Sigmoid colon (tissue), 7 donors: ENCODE results near the gene MBD4. TPM values are rescaled to one million over a fixed set of nuclear protein-coding genes. Genes with fewer than 3 reads are reported as not detected.

Experiments
- DNase-seq: peaks from one replicate; pipeline ENCODE4 v3.0.0-alpha.2; 2019
- H3K27ac ChIP-seq, 4 donors: fragments of 200-600 bp; sonication (generic); one replicate each; pipeline ENCODE4 v1.5.1; 2016 to 2019; ENCODE audit warnings: mild to moderate bottlenecking in 1 of 4
- H3K27me3 ChIP-seq, 3 donors: fragments of 200-600 bp; sonication (generic); one replicate each; pipeline ENCODE4 v1.5.1; 2019; ENCODE audit warnings: mild to moderate bottlenecking in 1 of 3
- H3K36me3 ChIP-seq, 4 donors: fragments of 200-600 bp; sonication (generic); one replicate each; pipeline ENCODE4 v1.5.1; 2016 to 2019
- H3K4me1 ChIP-seq, 4 donors: fragments of 200-600 bp; sonication (generic); one replicate each; pipeline ENCODE4 v1.5.1; 2017 to 2019
- H3K4me3 ChIP-seq, 4 donors: fragments of 200-600 bp; sonication (generic); one replicate each; pipeline ENCODE4 v1.5.1; 2017 to 2019; ENCODE audit warnings: mild to moderate bottlenecking in 2 of 4, moderate library complexity in 1 of 4
- H3K9me3 ChIP-seq, 4 donors: fragments of 200-600 bp in 3 of 4; sonication (generic) in 3 of 4; one replicate each; pipeline versions ENCODE4 v1.5.1 to v1.6.1; 2013 to 2019
- CTCF ChIP-seq, 4 experiments: fragments of 450-650 bp in 3 of 4; fragments of 200-600 bp in 1 of 4; IDR thresholded peaks; one replicate each; pipeline ENCODE4 v1.5.1; 2016 to 2019; ENCODE audit warnings: antibody characterized with exemption in 4 of 4, mild to moderate bottlenecking in 3 of 4, moderate library complexity in 2 of 4
- EP300 ChIP-seq, 4 donors: sonication (generic); formaldehyde crosslinking; IDR thresholded peaks; one replicate each; pipeline ENCODE4 v1.6.1; 2017; ENCODE audit warnings: antibody characterized with exemption in 4 of 4
- POLR2A ChIP-seq, 2 donors: fragments of 450-650 bp; IDR thresholded peaks; one replicate each; pipeline ENCODE4 v1.6.1; 2016; ENCODE audit warnings: antibody characterized with exemption in 2 of 2, mild to moderate bottlenecking in 2 of 2, moderate library complexity in 2 of 2
- POLR2AphosphoS5 ChIP-seq, 4 donors: sonication (generic); formaldehyde crosslinking; IDR thresholded peaks; one replicate each; pipeline ENCODE4 v1.6.1; 2017; ENCODE audit warnings: antibody characterized with exemption in 4 of 4
- WGBS, 2 donors: extraction: QIAGEN DNeasy Blood & Tissue Kit; methylation state at CpG; one replicate each; pipeline ENCODE4 v1.1.7; 2013; 5-methylcytosine and 5-hydroxymethylcytosine counted together
- intact Hi-C: fragments of 100-400 bp; cut with DNase I; formaldehyde crosslinking; loops from one replicate; pipeline ENCODE4 v1.15.1; 2023
- polyA plus RNA-seq, 3 donors: library from polyadenylated mRNA; stranded (reverse); fragments of 200-250 nt; gene quantifications; one replicate each; pipeline ENCODE4 v1.2.3, GENCODE V29; 2013
- total RNA-seq, 4 donors: library from RNA; depleted of rRNA; stranded (reverse); fragments of >200 nt; gene quantifications; one replicate each; pipeline ENCODE4 v1.1.0, GENCODE V29; 2016
- donor health status: healthy with polysubstance abuse.
- donor health status: Bipolar disorder and iron deficiency.
- donor health status: healthy.

The MBD4 gene
- total and polyA plus RNA-seq, 7 donors, result 11.8 to 21.6 (median 15.8) TPM

- Histone ChIP-seq H3K27me3 (no peaks in the 10 kb centered on the region), H3K27ac (no peak overlapping the region), H3K4me1 (peaks cover 0 to 5% (median 3%) of the 10 kb centered on the region in 4 donors), H3K36me3 (no peaks in the 10 kb centered on the region), H3K4me3 (no peak overlapping the region), H3K9me3 (no peaks in the 10 kb centered on the region)
- TF ChIP-seq POLR2A (IDR thresholded peaks at IDR 0.05), result no peak
- no peak for TF ChIP-seq EP300 (IDR thresholded peaks at IDR 0.05)
- no peak for TF ChIP-seq POLR2AphosphoS5 (IDR thresholded peaks at IDR 0.05)
- no peak for TF ChIP-seq CTCF (IDR thresholded peaks at IDR 0.05)
- intact Hi-C loops, result no loop called here
- 96 to 97% methylated on average over 1 of the region's 1 CpG for WGBS, 2 donors
- no peak for DNase-seq
Observed at GRCh38 chr3:129422897-129423296, 16.9 kb downstream of the MBD4 start.

- WGBS, 2 donors, result 82 to 87% methylated on average over 6 of the region's 6 CpGs
- Histone ChIP-seq H3K4me1 (no peaks in the 10 kb centered on the region), H3K27me3 (no peaks in the 10 kb centered on the region), H3K27ac (no peak overlapping the region), H3K4me3 (no peak overlapping the region), H3K36me3 (no peaks in the 10 kb centered on the region), H3K9me3 (no peaks in the 10 kb centered on the region)
- TF ChIP-seq EP300 (IDR thresholded peaks at IDR 0.05), result no peak
- no peak for DNase-seq
- intact Hi-C loops, result no loop called here
Observed at GRCh38 chr3:129421988-129422745, 17.6 kb downstream of the MBD4 start.

- H3K4me1 ChIP-seq, result no peaks in the 10 kb centered on the region
- H3K27ac ChIP-seq, result no peak overlapping the region
- H3K9me3 ChIP-seq, result no peaks in the 10 kb centered on the region
- H3K36me3 ChIP-seq, result no peaks in the 10 kb centered on the region
- no peak for DNase-seq
- TF ChIP-seq POLR2A (IDR thresholded peaks at IDR 0.05) (no peak), CTCF (IDR thresholded peaks at IDR 0.05) (no peak), POLR2AphosphoS5 (IDR thresholded peaks at IDR 0.05) (no peak), EP300 (IDR thresholded peaks at IDR 0.05) (no peak)
- H3K4me3 ChIP-seq, result no peak overlapping the region
- WGBS, 2 donors, result 95 to 97% methylated on average over 12 of the region's 12 CpGs
- intact Hi-C loops, result no loop called here
- no peaks in the 10 kb centered on the region for H3K27me3 ChIP-seq
Observed at GRCh38 chr3:129421236-129421883, 18.4 kb downstream of the MBD4 start.

GRCh38 chr3:129419476-129419875 is 20.3 kb downstream of the MBD4 start:
- no peaks in the 10 kb centered on the region for H3K9me3 ChIP-seq
- H3K36me3 ChIP-seq, result no peaks in the 10 kb centered on the region
- H3K4me3 ChIP-seq, result no peak overlapping the region
- H3K27ac ChIP-seq, result no peak overlapping the region
- no peak for DNase-seq
- no peaks in the 10 kb centered on the region for H3K27me3 ChIP-seq
- H3K4me1 ChIP-seq, result no peaks in the 10 kb centered on the region
- intact Hi-C loops, result no loop called here
- TF ChIP-seq CTCF (IDR thresholded peaks at IDR 0.05) (no peak), EP300 (IDR thresholded peaks at IDR 0.05) (no peak), POLR2AphosphoS5 (IDR thresholded peaks at IDR 0.05) (no peak), POLR2A (IDR thresholded peaks at IDR 0.05) (no peak)
- WGBS, 2 donors, result 89% methylated on average over 4 of the region's 4 CpGs

- Histone ChIP-seq H3K27ac (peak overlapping the region in 2 of 4 donors; percentile 13 to 40), H3K27me3 (no peaks in the 10 kb centered on the region), H3K4me3 (no peak overlapping the region), H3K4me1 (no peaks in the 10 kb centered on the region), H3K36me3 (no peaks in the 10 kb centered on the region), H3K9me3 (no peaks in the 10 kb centered on the region)
- no peak for DNase-seq
- WGBS, 2 donors, result 85 to 89% methylated on average over 14 of the region's 14 CpGs
- TF ChIP-seq CTCF (IDR thresholded peaks at IDR 0.05) (no peak), POLR2AphosphoS5 (IDR thresholded peaks at IDR 0.05) (no peak), EP300 (IDR thresholded peaks at IDR 0.05) (no peak), POLR2A (IDR thresholded peaks at IDR 0.05) (no peak)
- intact Hi-C loops, result no loop called here
Observed at GRCh38 chr3:129418041-129418973, 21.4 kb downstream of the MBD4 start.
